Vagina (tissue), 2 donors: Measurements from ENCODE around the gene PROM2. TPM values are rescaled to one million over a fixed set of nuclear protein-coding genes. Genes with fewer than 3 reads are reported as not detected.
"Not testable (repeated sequence)": the region's sequence is repeated elsewhere in the genome, so short reads cannot be mapped to it uniquely, and the experiment has no call there.

ENCODE experiments used
- DNase-seq, 2 donors: peaks; one replicate each; pipeline ENCODE4 v3.0.0-alpha.2; 2017; ENCODE audit errors: extremely low spot score in 2 of 2
- H3K27ac ChIP-seq: fragments of 200-600 bp; sonication (generic); one replicate; pipeline ENCODE4 v1.5.1; 2019
- H3K27me3 ChIP-seq: fragments of 200-600 bp; sonication (generic); one replicate; pipeline ENCODE4 v1.5.1; 2019
- H3K36me3 ChIP-seq, 2 donors: fragments of 200-600 bp; sonication (generic); one replicate each; pipeline ENCODE4 v1.5.1; 2017 to 2019
- H3K4me1 ChIP-seq: fragments of 200-600 bp; sonication (generic); one replicate; pipeline ENCODE4 v1.5.1; 2019
- H3K4me3 ChIP-seq, 2 donors: fragments of 200-600 bp; sonication (generic); 1 replicate in 1 of 2; 2 replicates in 1 of 2; pipeline ENCODE4 v1.5.1; 2016 to 2019
- H3K9me3 ChIP-seq: fragments of 200-600 bp; sonication (generic); one replicate; pipeline ENCODE4 v1.5.1; 2019
- POLR2A ChIP-seq, 2 donors: fragments of 450-650 bp; IDR thresholded peaks; one replicate each; pipeline ENCODE4 v1.6.1; 2017; ENCODE audit warnings: antibody characterized with exemption in 2 of 2, mild to moderate bottlenecking in 2 of 2, moderate library complexity in 2 of 2
- POLR2AphosphoS5 ChIP-seq, 2 donors: sonication (generic); formaldehyde crosslinking; IDR thresholded peaks; one replicate each; pipeline ENCODE4 v1.9.0; 2017; ENCODE audit warnings: antibody characterized with exemption in 2 of 2, mild to moderate bottlenecking in 2 of 2, low read depth in 1 of 2; ENCODE audit not compliant: insufficient read depth in 1 of 2
- intact Hi-C: fragments of 100-400 bp; cut with DNase I; formaldehyde crosslinking; loops from one replicate; pipeline ENCODE4 v1.15.1; 2023
- total RNA-seq: library from RNA; depleted of rRNA; stranded (reverse); fragments of >200 nt; gene quantifications from one replicate; pipeline ENCODE4 v1.2.3, GENCODE V29; 2016
- TF ChIP-seq, protein P1 (sequence below), 3 experiments: fragments of 450-650 bp in 2 of 3; fragments of 200-600 bp in 1 of 3; sonication (generic) in 1 of 3; IDR thresholded peaks; one replicate each; pipeline ENCODE4 v1.5.1; 2017 to 2019; ENCODE audit warnings: antibody characterized with exemption in 3 of 3, mild to moderate bottlenecking in 2 of 3, moderate library complexity in 2 of 3

PROM2 gene
- total RNA-seq, 1 donor from 2014 or later: 70.5 TPM

DNA sequence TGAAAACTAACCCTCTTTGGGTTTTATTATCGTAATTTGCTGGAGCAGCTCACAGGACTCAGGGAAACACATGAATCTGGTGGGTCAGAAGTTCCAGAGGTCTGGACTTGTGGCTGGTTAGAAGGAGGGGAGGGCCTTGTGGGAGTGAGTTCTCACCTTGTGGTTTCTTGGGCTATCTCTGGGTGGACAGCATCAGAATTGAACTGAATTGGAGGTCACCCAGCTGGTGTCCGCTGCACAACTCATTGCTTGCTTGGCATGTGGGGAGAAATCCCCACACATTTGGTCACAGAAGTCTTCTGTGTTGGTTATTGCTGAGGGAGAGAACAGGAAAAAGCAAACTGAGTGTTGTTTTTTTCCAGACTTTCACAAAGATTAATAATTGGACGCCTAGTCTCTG lies 39.4 kb upstream of the PROM2 start:
- no peak for DNase-seq
- intact Hi-C loops: no loop called here
- TF ChIP-seq, protein P1, sequence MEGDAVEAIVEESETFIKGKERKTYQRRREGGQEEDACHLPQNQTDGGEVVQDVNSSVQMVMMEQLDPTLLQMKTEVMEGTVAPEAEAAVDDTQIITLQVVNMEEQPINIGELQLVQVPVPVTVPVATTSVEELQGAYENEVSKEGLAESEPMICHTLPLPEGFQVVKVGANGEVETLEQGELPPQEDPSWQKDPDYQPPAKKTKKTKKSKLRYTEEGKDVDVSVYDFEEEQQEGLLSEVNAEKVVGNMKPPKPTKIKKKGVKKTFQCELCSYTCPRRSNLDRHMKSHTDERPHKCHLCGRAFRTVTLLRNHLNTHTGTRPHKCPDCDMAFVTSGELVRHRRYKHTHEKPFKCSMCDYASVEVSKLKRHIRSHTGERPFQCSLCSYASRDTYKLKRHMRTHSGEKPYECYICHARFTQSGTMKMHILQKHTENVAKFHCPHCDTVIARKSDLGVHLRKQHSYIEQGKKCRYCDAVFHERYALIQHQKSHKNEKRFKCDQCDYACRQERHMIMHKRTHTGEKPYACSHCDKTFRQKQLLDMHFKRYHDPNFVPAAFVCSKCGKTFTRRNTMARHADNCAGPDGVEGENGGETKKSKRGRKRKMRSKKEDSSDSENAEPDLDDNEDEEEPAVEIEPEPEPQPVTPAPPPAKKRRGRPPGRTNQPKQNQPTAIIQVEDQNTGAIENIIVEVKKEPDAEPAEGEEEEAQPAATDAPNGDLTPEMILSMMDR (IDR thresholded peaks at IDR 0.05): no peak
- TF ChIP-seq POLR2AphosphoS5 (IDR thresholded peaks at IDR 0.05; ENCODE audit: insufficient read depth in 1 of 2, low read depth in 1 of 2) (no peak), POLR2A (IDR thresholded peaks at IDR 0.05) (no peak)
- Histone ChIP-seq H3K27me3 (no peaks in the 10 kb centered on the region), H3K9me3 (no peaks in the 10 kb centered on the region), H3K4me3 (no peak overlapping the region), H3K4me1 (no peaks in the 10 kb centered on the region), H3K27ac (no peak overlapping the region), H3K36me3 (no peaks in the 10 kb centered on the region)

DNA sequence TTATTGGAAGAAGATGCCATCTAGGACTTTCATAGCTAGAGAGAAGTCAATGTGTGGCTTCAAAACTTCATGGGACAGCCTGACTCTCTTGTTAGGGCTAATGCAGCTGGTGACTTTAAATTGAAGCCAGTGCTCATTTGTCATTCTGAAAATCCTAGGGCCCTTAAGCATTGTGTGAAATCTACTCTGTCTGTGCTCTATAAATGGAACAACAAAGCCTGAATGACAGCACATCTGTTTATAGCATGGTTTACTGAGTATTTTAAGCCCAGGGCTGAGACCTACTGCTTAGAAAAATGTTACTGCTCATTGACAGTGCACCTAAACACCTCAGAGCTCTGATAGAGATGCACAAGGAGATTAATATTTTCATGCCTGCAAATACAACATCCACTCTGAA lies 36.1 kb upstream of the PROM2 start:
- Histone ChIP-seq H3K27ac (no peak overlapping the region), H3K36me3 (no peaks in the 10 kb centered on the region), H3K4me3 (no peak overlapping the region), H3K9me3 (peaks cover 10% of the 10 kb centered on the region), H3K4me1 (no peaks in the 10 kb centered on the region), H3K27me3 (no peaks in the 10 kb centered on the region)
- TF ChIP-seq POLR2A (IDR thresholded peaks at IDR 0.05) (no peak), POLR2AphosphoS5 (IDR thresholded peaks at IDR 0.05; ENCODE audit: insufficient read depth in 1 of 2, low read depth in 1 of 2) (no peak)
- TF ChIP-seq, protein P1 (IDR thresholded peaks at IDR 0.05): no peak
- no peak for DNase-seq
- intact Hi-C loops: no loop called here

DNA sequence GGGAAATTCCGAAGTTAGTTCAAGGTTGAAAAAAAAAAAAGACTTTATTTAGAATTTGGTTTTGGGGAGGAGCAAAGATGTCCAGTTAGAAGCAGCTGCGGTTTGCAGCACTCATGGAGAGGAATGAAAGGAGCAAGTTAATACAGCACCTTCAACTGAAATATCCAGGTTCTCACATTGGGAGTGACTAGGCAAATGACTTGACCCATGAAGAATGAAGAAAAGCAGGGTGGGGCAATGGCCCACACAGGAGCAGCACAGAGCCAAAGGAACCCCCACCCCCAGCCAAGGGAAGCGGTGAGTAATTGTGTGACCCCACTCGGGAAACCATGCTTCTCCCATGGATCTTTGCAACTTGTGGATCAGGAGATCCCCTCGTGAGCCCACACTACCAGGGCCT lies 34.2 kb upstream of the PROM2 start:
- no peaks in the 10 kb centered on the region for H3K4me1 ChIP-seq
- TF ChIP-seq POLR2AphosphoS5 (IDR thresholded peaks at IDR 0.05; ENCODE audit: insufficient read depth in 1 of 2, low read depth in 1 of 2) (no peak), POLR2A (IDR thresholded peaks at IDR 0.05) (no peak)
- H3K36me3 ChIP-seq: no peaks in the 10 kb centered on the region
- intact Hi-C loops: no loop called here
- no peaks in the 10 kb centered on the region for H3K27me3 ChIP-seq
- H3K9me3 ChIP-seq: peaks cover 10% of the 10 kb centered on the region
- DNase-seq: no peak
- H3K27ac ChIP-seq: no peak overlapping the region
- H3K4me3 ChIP-seq: no peak overlapping the region

DNA sequence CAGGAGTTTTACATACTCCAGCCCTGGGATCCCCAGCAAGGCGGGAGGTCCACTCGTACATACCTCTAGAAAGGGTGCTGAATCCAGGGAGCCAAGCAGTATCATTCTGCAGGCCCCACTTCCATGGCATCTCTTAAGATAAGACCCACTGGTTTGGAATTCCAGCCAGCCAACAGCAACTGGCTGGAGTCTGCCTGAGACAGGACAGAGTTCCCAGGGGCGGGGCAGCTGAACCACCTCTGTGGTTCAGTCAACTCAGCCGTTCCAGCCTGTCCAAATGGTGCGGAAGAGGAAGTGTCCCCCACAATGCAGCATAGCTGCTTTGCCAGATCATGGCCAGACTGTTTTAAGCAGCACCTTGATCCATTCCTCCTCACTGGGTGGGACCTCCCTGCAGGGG lies 33.7 kb upstream of the PROM2 start:
- TF ChIP-seq, protein P1 (IDR thresholded peaks at IDR 0.05): no peak
- TF ChIP-seq POLR2A (IDR thresholded peaks at IDR 0.05): no peak
- TF ChIP-seq POLR2AphosphoS5 (IDR thresholded peaks at IDR 0.05; ENCODE audit: insufficient read depth in 1 of 2, low read depth in 1 of 2): no peak
- H3K9me3 ChIP-seq: peaks cover 11% of the 10 kb centered on the region
- no peaks in the 10 kb centered on the region for H3K36me3 ChIP-seq
- no peaks in the 10 kb centered on the region for H3K27me3 ChIP-seq
- no peak for DNase-seq
- intact Hi-C loops: no loop called here
- H3K4me1 ChIP-seq: no peaks in the 10 kb centered on the region
- H3K4me3 ChIP-seq: no peak overlapping the region
- no peak overlapping the region for H3K27ac ChIP-seq

DNA sequence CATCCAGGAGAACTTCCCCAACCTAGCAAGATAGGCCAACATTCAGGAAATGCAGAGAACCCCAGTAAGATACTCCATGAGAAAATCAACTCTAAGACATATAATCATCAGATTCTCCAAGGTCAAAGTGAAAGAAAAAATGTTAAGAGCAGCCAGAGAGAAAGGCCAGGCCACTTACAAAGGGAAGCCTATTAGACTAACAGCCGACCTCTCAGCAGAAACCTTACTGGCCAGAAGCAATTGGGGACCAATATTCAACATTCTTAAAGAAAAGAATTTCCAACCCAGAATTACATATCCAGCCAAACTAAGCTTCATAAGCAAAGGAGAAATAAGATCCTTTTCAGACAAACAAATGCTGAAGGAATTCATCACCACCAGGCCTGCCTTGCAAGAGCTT lies 32.2 kb upstream of the PROM2 start:
- H3K4me1 ChIP-seq, H3K27ac ChIP-seq, DNase-seq, H3K27me3 ChIP-seq, H3K36me3 ChIP-seq, H3K4me3 ChIP-seq, intact Hi-C loops: not testable (repeated sequence)
- peaks cover 15% of the 10 kb centered on the region for H3K9me3 ChIP-seq

DNA sequence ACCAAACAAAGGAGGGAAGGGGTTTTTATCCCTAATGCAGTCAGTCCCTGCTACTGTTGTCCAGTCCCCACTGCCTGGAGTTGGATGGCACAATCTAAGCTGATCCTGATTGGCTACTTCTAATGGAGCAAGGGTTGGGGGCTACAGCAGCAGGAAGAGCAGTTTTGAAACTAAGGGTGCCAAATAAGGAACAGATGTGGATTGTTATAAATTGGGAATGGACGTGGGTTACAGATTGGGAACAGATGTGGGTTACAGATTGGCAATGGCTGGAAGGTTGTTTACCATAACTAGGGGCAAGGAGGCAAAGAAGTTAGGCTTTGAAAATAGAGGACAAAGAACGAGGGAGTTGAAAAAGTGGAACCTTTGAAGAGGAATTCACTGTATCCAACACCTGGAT lies 16.0 kb upstream of the PROM2 start:
- Histone ChIP-seq H3K27ac (no peak overlapping the region), H3K9me3 (no peaks in the 10 kb centered on the region), H3K4me3 (no peak overlapping the region), H3K4me1 (peaks cover 11% of the 10 kb centered on the region), H3K27me3 (no peaks in the 10 kb centered on the region), H3K36me3 (no peaks in the 10 kb centered on the region)
- TF ChIP-seq POLR2AphosphoS5 (IDR thresholded peaks at IDR 0.05; ENCODE audit: insufficient read depth in 1 of 2, low read depth in 1 of 2) (no peak), POLR2A (IDR thresholded peaks at IDR 0.05) (no peak)
- TF ChIP-seq, protein P1 (IDR thresholded peaks at IDR 0.05): no peak
- intact Hi-C loops: no loop called here
- DNase-seq: no peak
